Measurements from ENCODE around the gene ARX. TPM values are rescaled to one million over a fixed set of nuclear protein-coding genes. Genes with fewer than 3 reads are reported as not detected.

ARX gene
- polyA plus RNA-seq, 1 donor from 2014 or later: 42.8 TPM

- Histone ChIP-seq H3K4me3 (ENCODE audit: low read length) (no peak overlapping the region), H3F3A (ENCODE audit: insufficient read depth, low read length, poor library complexity, severe bottlenecking) (no peaks in the 10 kb centered on the region), H3K27ac (ENCODE audit: low read length) (no peak overlapping the region), H3K36me3 (ENCODE audit: insufficient read depth, low read length) (no peaks in the 10 kb centered on the region), H3K9ac (ENCODE audit: low read length) (no peak overlapping the region), H3K79me2 (replicated peaks; ENCODE audit: insufficient read depth, low read length) (peaks cover under 1% of the 10 kb centered on the region), H4K20me1 (ENCODE audit: insufficient read depth) (no peaks in the 10 kb centered on the region), H3K4me2 (ENCODE audit: low read length) (no peak overlapping the region), H3K9me3 (ENCODE audit: low read length) (no peaks in the 10 kb centered on the region), H3K9me2 (ENCODE audit: insufficient read depth, low read length) (no peaks in the 10 kb centered on the region), H3K27me3 (ENCODE audit: insufficient read depth, low read depth, low read length) (peaks cover 41% of the 10 kb centered on the region), H2AFZ (ENCODE audit: low read depth, low read length) (no peak overlapping the region)
- no peak for TF ChIP-seq EZH2 (IDR thresholded peaks at IDR 0.05; ENCODE audit: borderline replicate concordance, insufficient read depth, low read length, poor library complexity, severe bottlenecking)
- TF ChIP-seq CTCF (IDR thresholded peaks at IDR 0.05; ENCODE audit: poor library complexity, severe bottlenecking): no peak
- no peak for TF ChIP-seq EP300 (conservative IDR thresholded peaks at IDR 0.05; ENCODE audit: poor library complexity, severe bottlenecking)
- TF ChIP-seq MXI1 (conservative IDR thresholded peaks at IDR 0.05; ENCODE audit: poor library complexity, severe bottlenecking): no peak
- TF ChIP-seq RAD21 (conservative IDR thresholded peaks at IDR 0.05): no peak
- no peak for TF ChIP-seq SMC3 (conservative IDR thresholded peaks at IDR 0.05; ENCODE audit: poor library complexity)
- TF ChIP-seq TAF1 (IDR thresholded peaks at IDR 0.05; ENCODE audit: low read depth): no peak
- TF ChIP-seq POLR2AphosphoS5 (IDR thresholded peaks at IDR 0.05): no peak
- TF ChIP-seq REST (IDR thresholded peaks at IDR 0.05; ENCODE audit: borderline replicate concordance): no peak
Measured at GRCh38 chrX:25023908-25024307, 8.1 kb upstream of the ARX start.

GRCh38 chrX:25022499-25023325, 6.9 kb upstream of the ARX start:
- H3K4me3 ChIP-seq (ENCODE audit: low read length): no peak overlapping the region
- no peak overlapping the region for H3K4me2 ChIP-seq (ENCODE audit: low read length)
- H2AFZ ChIP-seq (ENCODE audit: low read depth, low read length): no peak overlapping the region
- peaks cover 41% of the 10 kb centered on the region for H3K27me3 ChIP-seq (ENCODE audit: insufficient read depth, low read depth, low read length)
- no peaks in the 10 kb centered on the region for H3K9me2 ChIP-seq (ENCODE audit: insufficient read depth, low read length)
- no peaks in the 10 kb centered on the region for H3F3A ChIP-seq (ENCODE audit: insufficient read depth, low read length, poor library complexity, severe bottlenecking)
- H4K20me1 ChIP-seq (ENCODE audit: insufficient read depth): no peaks in the 10 kb centered on the region
- H3K79me2 ChIP-seq (replicated peaks; ENCODE audit: insufficient read depth, low read length): peaks cover 4% of the 10 kb centered on the region
- H3K27ac ChIP-seq (ENCODE audit: low read length): no peak overlapping the region
- H3K9me3 ChIP-seq (ENCODE audit: low read length): no peaks in the 10 kb centered on the region
- H3K36me3 ChIP-seq (ENCODE audit: insufficient read depth, low read length): no peaks in the 10 kb centered on the region
- H3K9ac ChIP-seq (ENCODE audit: low read length): no peak overlapping the region
- no peak for TF ChIP-seq CTCF (IDR thresholded peaks at IDR 0.05; ENCODE audit: poor library complexity, severe bottlenecking)
- TF ChIP-seq TAF1 (IDR thresholded peaks at IDR 0.05; ENCODE audit: low read depth): no peak
- TF ChIP-seq POLR2AphosphoS5 (IDR thresholded peaks at IDR 0.05): no peak
- TF ChIP-seq EP300 (conservative IDR thresholded peaks at IDR 0.05; ENCODE audit: poor library complexity, severe bottlenecking): no peak
- no peak for TF ChIP-seq EZH2 (IDR thresholded peaks at IDR 0.05; ENCODE audit: borderline replicate concordance, insufficient read depth, low read length, poor library complexity, severe bottlenecking)
- TF ChIP-seq MXI1 (conservative IDR thresholded peaks at IDR 0.05; ENCODE audit: poor library complexity, severe bottlenecking): no peak
- TF ChIP-seq RAD21 (conservative IDR thresholded peaks at IDR 0.05): no peak
- TF ChIP-seq SMC3 (conservative IDR thresholded peaks at IDR 0.05; ENCODE audit: poor library complexity): no peak
- TF ChIP-seq REST (IDR thresholded peaks at IDR 0.05; ENCODE audit: borderline replicate concordance): no peak

Measured in neural cell (in vitro differentiated cells).